IMR-90 (cell line): ENCODE measurements around the gene BTK. TPM values are rescaled to one million over a fixed set of nuclear protein-coding genes. Genes with fewer than 3 reads are reported as not detected.
A peak's percentile ranks its signal among the peaks of the same experiment; 100 is the strongest.

ENCODE experiments used
- ATAC-seq: fragments of 200-7000 bp; cut with Tn5 transposase; 2 replicates; pipeline ENCODE4 v1.9.1; 2020; ENCODE audit warnings: low read depth, mild to moderate bottlenecking, moderate library complexity
- BruUV-seq: library from RNA; stranded (reverse); fragments of 400-500 nt; replicated peaks from 2 replicates; lab custom pipeline; 2021; lab: Mats Ljungman, UMichigan
- CTCF ChIA-PET: fragments of 300-600 bp; formaldehyde crosslinking; extraction: SDS; loops from one replicate; lab custom pipeline; 2021; ENCODE audit warnings: antibody characterized with exemption; lab: Yijun Ruan, JAX
- POLR2A ChIA-PET: fragments of 300-600 bp; sonication (Branson Sonifier 250); formaldehyde crosslinking; loops from one replicate; lab custom pipeline; 2022; ENCODE audit warnings: antibody characterized with exemption; ENCODE audit not compliant: unreplicated experiment; lab: Charles Lee
- DNase-seq: peaks from one replicate; pipeline ENCODE4 v3.0.0; 2013
- H2AFZ ChIP-seq: replicated peaks from 2 replicates; pipeline ENCODE3; 2013; ENCODE audit warnings: low read length, mild to moderate bottlenecking; ENCODE audit not compliant: poor library complexity
- H2AK5ac ChIP-seq: 2 replicates; pipeline ENCODE4 v1.6.1; 2013; ENCODE audit warnings: low read depth, low read length, inconsistent platforms
- H2AK9ac ChIP-seq: replicated peaks from 2 replicates; pipeline ENCODE3; 2013; ENCODE audit warnings: mild to moderate bottlenecking, low read depth, low read length, moderate library complexity; ENCODE audit not compliant: poor library complexity
- H2BK120ac ChIP-seq: 2 replicates; pipeline ENCODE4 v1.6.1; 2013; ENCODE audit warnings: low read depth, low read length, inconsistent platforms
- H2BK15ac ChIP-seq: 3 replicates; pipeline ENCODE4 v1.6.1; 2013; ENCODE audit warnings: low read depth, low read length, inconsistent platforms
- H2BK20ac ChIP-seq: 2 replicates; pipeline ENCODE4 v1.6.1; 2013; ENCODE audit warnings: low read depth, mild to moderate bottlenecking, inconsistent platforms, low read length, moderate library complexity
- H2BK5ac ChIP-seq: 2 replicates; pipeline ENCODE4 v1.6.1; 2013; ENCODE audit warnings: mild to moderate bottlenecking, low read depth, low read length, inconsistent platforms; ENCODE audit not compliant: poor library complexity, severe bottlenecking
- H3K14ac ChIP-seq: replicated peaks from 2 replicates; pipeline ENCODE4 v1.6.1; 2013; ENCODE audit warnings: low read depth, low read length, inconsistent platforms
- H3K18ac ChIP-seq: 2 replicates; pipeline ENCODE4 v1.6.1; 2013; ENCODE audit warnings: low read depth, low read length, control low read depth
- H3K23ac ChIP-seq: 2 replicates; pipeline ENCODE4 v1.6.1; 2013; ENCODE audit warnings: low read depth, low read length, inconsistent platforms
- H3K27ac ChIP-seq: 2 replicates; pipeline ENCODE4 v1.5.1; 2013; ENCODE audit warnings: mild to moderate bottlenecking, control low read depth, low read length; ENCODE audit not compliant: insufficient read depth
- H3K27me3 ChIP-seq: 2 replicates; pipeline ENCODE4 v1.6.1; 2013; ENCODE audit warnings: low read length; ENCODE audit not compliant: control insufficient read depth, insufficient read depth
- H3K36me3 ChIP-seq: 2 replicates; pipeline ENCODE4 v1.6.1; 2013; ENCODE audit warnings: low read length, mixed read lengths; ENCODE audit not compliant: control insufficient read depth, insufficient read depth
- H3K4ac ChIP-seq: 2 replicates; pipeline ENCODE4 v1.6.1; 2013; ENCODE audit warnings: low read depth, low read length, inconsistent platforms
- H3K4me1 ChIP-seq: 2 replicates; pipeline ENCODE4 v1.6.1; 2013; ENCODE audit warnings: low read length, mixed read lengths; ENCODE audit not compliant: control insufficient read depth, insufficient read depth
- H3K4me2 ChIP-seq: 2 replicates; pipeline ENCODE4 v1.6.1; 2013; ENCODE audit warnings: low read depth, mild to moderate bottlenecking, control low read depth, low read length, moderate library complexity
- H3K4me3 ChIP-seq: 2 replicates; pipeline ENCODE4 v1.5.1; 2013; ENCODE audit warnings: low read depth, mild to moderate bottlenecking, control low read depth, low read length, moderate library complexity; ENCODE audit not compliant: insufficient read depth
- H3K56ac ChIP-seq: 2 replicates; pipeline ENCODE4 v1.6.1; 2013; ENCODE audit warnings: low read length, inconsistent platforms; ENCODE audit not compliant: insufficient read depth; ENCODE audit errors: extremely low read depth
- H3K79me1 ChIP-seq, 2 experiments: 2 replicates each; pipeline ENCODE4 v1.6.1; 2013; ENCODE audit warnings: low read length in 2 of 2, inconsistent platforms in 1 of 2, low read depth in 1 of 2
- H3K9ac ChIP-seq: 2 replicates; pipeline ENCODE4 v1.6.1; 2013; ENCODE audit warnings: low read depth, low read length, control low read depth
- H3K9me1 ChIP-seq: 2 replicates; pipeline ENCODE4 v1.6.1; 2013; ENCODE audit warnings: low read length, inconsistent platforms; ENCODE audit not compliant: insufficient read depth
- H3K9me3 ChIP-seq: 2 replicates; pipeline ENCODE4 v1.6.1; 2013; ENCODE audit warnings: low read length; ENCODE audit not compliant: control insufficient read depth, insufficient read depth
- H4K20me1 ChIP-seq: 2 replicates; pipeline ENCODE4 v1.6.1; 2013; ENCODE audit warnings: low read length, inconsistent platforms; ENCODE audit not compliant: insufficient read depth
- H4K5ac ChIP-seq: 2 replicates; pipeline ENCODE4 v1.6.1; 2013; ENCODE audit warnings: mild to moderate bottlenecking, low read depth, low read length, control low read depth
- H4K8ac ChIP-seq, 2 experiments: 2 replicates each; pipeline ENCODE4 v1.6.1; 2013; ENCODE audit warnings: low read depth in 2 of 2, low read length in 2 of 2, control low read depth in 1 of 2, inconsistent platforms in 1 of 2
- H4K91ac ChIP-seq: 2 replicates; pipeline ENCODE4 v1.6.1; 2013; ENCODE audit warnings: low read depth, low read length, inconsistent platforms; ENCODE audit not compliant: insufficient read depth
- BHLHE40 ChIP-seq: fragments of 150-350 bp; IDR thresholded peaks from 2 replicates; pipeline ENCODE4 v1.6.1; 2016; ENCODE audit warnings: mild to moderate bottlenecking, low read depth, low read length
- CEBPB ChIP-seq: IDR thresholded peaks from 2 replicates; pipeline ENCODE4 v1.6.1; 2012; ENCODE audit warnings: low read depth, low read length, improper control_type of control experiment
- CHD1 ChIP-seq: IDR thresholded peaks from 2 replicates; pipeline ENCODE4 v1.6.1; 2012; ENCODE audit warnings: low read depth, low read length, improper control_type of control experiment
- CTCF ChIP-seq: conservative IDR thresholded peaks from 2 replicates; pipeline ENCODE4 v1.5.1; 2012; ENCODE audit warnings: mild to moderate bottlenecking, low read depth, low read length, improper control_type of control experiment
- FOS ChIP-seq: fragments of 150-350 bp; IDR thresholded peaks from 2 replicates; pipeline ENCODE4 v1.6.1; 2016; ENCODE audit warnings: low read depth, low read length
- MAFK ChIP-seq: IDR thresholded peaks from 2 replicates; pipeline ENCODE4 v1.6.1; 2012; ENCODE audit warnings: low read depth, low read length, improper control_type of control experiment
- MAZ ChIP-seq: IDR thresholded peaks from 2 replicates; pipeline ENCODE4 v1.6.1; 2012; ENCODE audit warnings: low read depth, mild to moderate bottlenecking, low read length, improper control_type of control experiment, moderate library complexity, borderline replicate concordance
- MXI1 ChIP-seq: IDR thresholded peaks from 2 replicates; pipeline ENCODE4 v1.6.1; 2012; ENCODE audit warnings: low read depth, mild to moderate bottlenecking, low read length, moderate library complexity, borderline replicate concordance
- NFE2L2 ChIP-seq: fragments of 150-350 bp; IDR thresholded peaks from 2 replicates; pipeline ENCODE4 v1.6.1; 2016; ENCODE audit warnings: low read depth, mild to moderate bottlenecking, low read length
- POLR2A ChIP-seq: IDR thresholded peaks from 2 replicates; pipeline ENCODE4 v1.6.1; 2012; ENCODE audit warnings: mild to moderate bottlenecking, low read depth, low read length
- RAD21 ChIP-seq: IDR thresholded peaks from 2 replicates; pipeline ENCODE4 v1.6.1; 2012; ENCODE audit warnings: low read length, improper control_type of control experiment
- RCOR1 ChIP-seq: IDR thresholded peaks from 2 replicates; pipeline ENCODE4 v1.6.1; 2012; ENCODE audit warnings: mild to moderate bottlenecking, low read length, improper control_type of control experiment; ENCODE audit not compliant: insufficient replicate concordance
- RFX5 ChIP-seq: IDR thresholded peaks from 2 replicates; pipeline ENCODE4 v1.8.0; 2012; ENCODE audit warnings: low read depth, mild to moderate bottlenecking, low read length, moderate library complexity
- SMC3 ChIP-seq: fragments of 150-350 bp; IDR thresholded peaks from 2 replicates; pipeline ENCODE4 v1.6.1; 2016; ENCODE audit warnings: low read depth, mild to moderate bottlenecking, antibody characterized with exemption, low read length, moderate library complexity
- USF2 ChIP-seq: fragments of 150-350 bp; IDR thresholded peaks from 2 replicates; pipeline ENCODE4 v1.6.1; 2017; ENCODE audit warnings: mild to moderate bottlenecking, antibody characterized with exemption, low read length, low read depth
- WGBS, 2 experiments: methylation state at CpG; one replicate each; pipeline versions ENCODE4 v1.1.5 to v1.1.7; 2013; ENCODE audit warnings: missing lambda C conversion rate in 2 of 2; ENCODE audit not compliant: insufficient read length in 1 of 2; ENCODE audit errors: extremely low coverage in 2 of 2; 5-methylcytosine and 5-hydroxymethylcytosine counted together
- dilution Hi-C: fragments of 300-500 bp; cut with HindIII; formaldehyde crosslinking; loops from one replicate; pipeline ENCODE4 v1.14.3; 2018; ENCODE audit warnings: low sequenced_read_pairs; ENCODE audit not compliant: unreplicated experiment
- in situ Hi-C: fragments of 300-500 bp; cut with MboI; formaldehyde crosslinking; loops from 3 replicates; pipeline ENCODE4 v1.14.3; 2019; ENCODE audit warnings: low sequenced_read_pairs, inconsistent platforms, mixed read lengths
- intact Hi-C: fragments of 100-400 bp; cut with micrococcal nuclease; formaldehyde crosslinking; loops from 2 replicates; pipeline ENCODE4 v1.10.0; 2022
- polyA plus RNA-seq, 3 experiments: library from polyadenylated mRNA; depleted of rRNA; stranded (reverse); fragments of >200 nt; gene quantifications; 2 replicates each; pipeline ENCODE4 v1.2.3, GENCODE V29; 2012; ENCODE audit warnings: low replicate concordance in 1 of 3
- total RNA-seq: library from RNA; depleted of rRNA; stranded (reverse); fragments of >200 nt; gene quantifications from 2 replicates; pipeline ENCODE4 v1.2.3, GENCODE V29; 2012
- TF ChIP-seq, protein P1 (sequence below): fragments of 150-350 bp; IDR thresholded peaks from 2 replicates; pipeline ENCODE4 v1.6.1; 2016; ENCODE audit warnings: low read depth, mild to moderate bottlenecking, low read length, moderate library complexity, borderline replicate concordance

Gene BTK
- total and polyA plus RNA-seq, 2 of the 4 experiments (the other 2 are of a cell fraction) = not detected

- Histone ChIP-seq H2AK9ac (no peak overlapping the region), H3K4me2 (no peak overlapping the region), H2BK5ac (no peak overlapping the region), H3K4me3 (no peak overlapping the region), H3K27me3 (peaks cover 15% of the 10 kb centered on the region), H2AFZ (peak overlapping the region; percentile 43), H3K79me1 (no peaks in the 10 kb centered on the region), H3K9me3 (no peaks in the 10 kb centered on the region), H3K14ac (no peak overlapping the region), H3K27ac (no peak overlapping the region), H3K18ac (no peak overlapping the region), H2BK120ac (no peak overlapping the region), H3K4ac (no peak overlapping the region), H2AK5ac (no peak overlapping the region), H3K4me1 (no peaks in the 10 kb centered on the region), H4K91ac (no peak overlapping the region), H3K23ac (no peak overlapping the region), H2BK20ac (no peak overlapping the region), H3K9ac (no peak overlapping the region), H4K5ac (no peak overlapping the region), H3K56ac (no peak overlapping the region), H3K36me3 (no peaks in the 10 kb centered on the region), H4K8ac (no peak overlapping the region), H4K20me1 (no peaks in the 10 kb centered on the region), H3K9me1 (no peaks in the 10 kb centered on the region), H2BK15ac (no peak overlapping the region)
- ChIA-PET CTCF (no interaction called here), POLR2A (no interaction called here)
- TF ChIP-seq MXI1 (no peak), NFE2L2 (no peak), FOS (no peak), CTCF (no peak), RFX5 (no peak), MAFK (no peak), SMC3 (no peak), MAZ (no peak), USF2 (no peak), BHLHE40 (no peak), RCOR1 (no peak), CEBPB (no peak), POLR2A (no peak), RAD21 (no peak), CHD1 (no peak)
- TF ChIP-seq, protein P1, sequence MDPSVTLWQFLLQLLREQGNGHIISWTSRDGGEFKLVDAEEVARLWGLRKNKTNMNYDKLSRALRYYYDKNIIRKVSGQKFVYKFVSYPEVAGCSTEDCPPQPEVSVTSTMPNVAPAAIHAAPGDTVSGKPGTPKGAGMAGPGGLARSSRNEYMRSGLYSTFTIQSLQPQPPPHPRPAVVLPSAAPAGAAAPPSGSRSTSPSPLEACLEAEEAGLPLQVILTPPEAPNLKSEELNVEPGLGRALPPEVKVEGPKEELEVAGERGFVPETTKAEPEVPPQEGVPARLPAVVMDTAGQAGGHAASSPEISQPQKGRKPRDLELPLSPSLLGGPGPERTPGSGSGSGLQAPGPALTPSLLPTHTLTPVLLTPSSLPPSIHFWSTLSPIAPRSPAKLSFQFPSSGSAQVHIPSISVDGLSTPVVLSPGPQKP = no peak
- dilution Hi-C loops = no loop called here
- no TSS peak for BruUV-seq
- intact Hi-C loops = no loop called here
- in situ Hi-C loops = no loop called here
- ATAC-seq = no peak
- no peak for DNase-seq
- WGBS, 2 experiments = no CpG with 5 or more reads among the region's 4 CpGs
Measured at GRCh38 chrX:101383679-101384205, 2.2 kb downstream of the BTK start.
